Left ventricle myocardium superior (tissue), 1 donor: ENCODE measurements around the gene ISCA1. TPM values are rescaled to one million over a fixed set of nuclear protein-coding genes. Genes with fewer than 3 reads are reported as not detected.
A peak's percentile ranks its signal among the peaks of the same experiment; 100 is the strongest.

Source experiments
- ATAC-seq: fragments of 200-7000 bp; cut with Tn5 transposase; one replicate; pipeline ENCODE4 v1.9.1; 2020; ENCODE audit warnings: mild to moderate bottlenecking, moderate library complexity
- DNase-seq: peaks from one replicate; pipeline ENCODE4 v3.0.0-alpha.2; 2020
- intact Hi-C: fragments of 100-400 bp; cut with micrococcal nuclease; formaldehyde crosslinking; loops from one replicate; pipeline ENCODE4 v1.11.0; 2022
- total RNA-seq: library from RNA; stranded (reverse); fragmentation: NEBNext Ultra II Directional; extraction: Animal tissue kit (Norgen Biotek cat#: 25700); gene quantifications from one replicate; pipeline ENCODE4 v1.2.1, GENCODE V29; 2021
- donor health status: DM: no; HTN: yes; CAD: no; lungs with severe emphysema.

Gene ISCA1
- total RNA-seq, 1 donor from 2014 or later = 74.1 TPM

GRCh38 chr9:86248746-86249145 lies 33.6 kb downstream of the ISCA1 start:
- intact Hi-C loops = no loop called here
- ATAC-seq (no peak), DNase-seq (no peak)

- peak; percentile 43 for DNase-seq
- intact Hi-C loops = no loop called here
- peak; percentile 85 for ATAC-seq
These were observed 35.6 kb downstream of the ISCA1 start for GRCh38 chr9:86246752-86247161.

DNA sequence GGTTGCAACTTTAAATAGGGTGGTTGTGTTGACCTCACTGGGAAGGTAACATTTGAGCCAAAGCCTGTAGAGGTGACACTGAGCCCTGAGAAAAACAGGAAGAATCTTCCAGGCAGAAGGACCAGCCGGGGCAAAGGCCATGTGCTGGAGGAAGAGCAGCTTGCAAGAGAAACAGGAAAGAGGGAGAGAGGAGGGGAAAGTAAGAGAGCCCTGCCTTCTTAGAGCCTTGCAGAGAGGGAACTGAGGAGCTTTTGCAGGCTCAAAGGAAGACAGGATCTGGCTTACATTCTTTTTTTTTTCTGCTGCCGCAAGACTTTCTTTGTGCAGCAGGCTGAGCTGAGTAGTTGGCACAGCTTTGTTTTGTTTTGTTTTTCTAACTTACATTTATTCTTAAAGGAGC lies 40.3 kb downstream of the ISCA1 start:
- ATAC-seq (peak; percentile 32), DNase-seq (no peak)
- intact Hi-C loops = no loop called here

DNA sequence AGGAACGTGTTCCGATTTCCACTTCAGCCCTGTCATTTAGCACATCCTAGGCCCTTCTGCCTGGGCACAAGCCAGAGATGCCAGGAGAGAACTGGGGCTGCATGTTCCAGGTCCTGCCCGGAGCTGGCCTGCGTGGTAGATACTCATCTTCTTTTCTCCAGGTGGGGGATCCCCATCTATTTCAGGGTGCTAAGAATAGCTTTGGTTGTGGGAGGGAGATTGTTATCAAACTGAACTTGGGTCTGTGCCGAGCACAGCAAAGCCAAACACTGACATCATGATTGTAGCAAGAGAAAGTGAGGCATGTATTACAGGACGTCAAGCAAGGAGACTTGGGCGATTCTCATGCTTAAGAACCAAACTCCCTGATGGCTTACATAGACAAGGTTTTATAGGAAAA lies 41.1 kb downstream of the ISCA1 start:
- intact Hi-C loops = no loop called here
- no peak for ATAC-seq
- DNase-seq = no peak

DNA sequence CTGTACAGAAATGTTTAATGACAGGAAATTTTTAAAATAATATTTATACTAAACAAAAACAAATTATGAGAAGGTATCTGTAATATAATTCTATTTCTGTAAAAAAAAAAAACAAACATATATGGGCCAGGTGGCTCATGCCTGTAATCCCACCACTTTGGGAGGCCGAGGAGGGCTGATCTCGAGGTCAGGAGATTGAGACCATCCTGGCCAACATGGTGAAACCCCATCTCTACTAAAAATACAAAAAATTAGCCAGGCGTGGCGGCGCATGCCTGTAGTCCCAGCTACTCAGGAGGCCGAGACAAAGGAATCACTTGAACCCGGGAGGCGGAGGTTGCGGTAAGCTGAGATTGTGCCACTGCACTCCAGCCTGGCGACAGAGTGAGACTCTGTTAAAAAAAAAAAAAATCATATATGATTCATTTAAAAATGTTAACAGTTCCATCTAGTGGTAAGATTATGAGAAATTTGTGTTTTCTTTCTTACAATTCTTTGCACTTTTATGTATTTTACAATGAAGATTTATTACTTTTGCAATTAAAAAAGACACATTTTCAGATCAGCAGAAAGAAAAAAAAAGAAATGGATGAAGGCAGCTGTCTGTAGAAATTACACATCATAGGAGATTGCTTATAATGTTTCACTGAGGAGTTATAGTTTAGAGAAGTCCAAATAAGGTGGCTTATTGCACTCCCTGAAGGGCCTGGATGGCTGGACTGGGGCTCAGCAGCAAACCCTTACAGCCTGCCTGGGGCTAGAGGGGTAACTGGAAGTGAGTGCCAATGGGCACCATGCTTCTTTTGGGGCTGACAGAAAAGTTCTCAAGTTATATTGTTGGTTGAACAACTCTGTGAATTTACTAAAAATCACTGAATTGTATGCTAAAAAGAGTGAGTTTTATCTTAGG lies 43.2 kb downstream of the ISCA1 start:
- ATAC-seq (no peak), DNase-seq (no peak)
- intact Hi-C loops = no loop called here

DNA sequence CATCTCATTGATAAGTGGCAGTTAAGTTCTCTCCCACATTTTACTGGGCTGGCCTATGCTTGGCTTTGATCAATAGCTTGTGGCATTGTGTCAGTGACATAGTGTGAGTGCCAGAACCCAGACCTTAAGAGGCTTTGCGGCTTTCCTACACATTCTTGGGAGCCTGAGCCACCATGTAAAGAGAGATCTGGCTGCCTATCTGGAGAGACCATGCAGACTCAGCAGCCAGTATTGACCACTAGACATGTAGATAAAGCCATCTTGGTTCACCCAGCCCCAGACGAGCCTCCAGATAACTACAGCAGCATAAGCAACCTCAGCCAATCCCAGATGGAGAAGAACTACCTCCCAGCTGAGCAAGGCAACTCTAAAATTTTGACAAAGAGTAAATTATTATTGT lies 51.5 kb downstream of the ISCA1 start:
- no peak for ATAC-seq
- DNase-seq = no peak
- intact Hi-C loops = no loop called here

DNA sequence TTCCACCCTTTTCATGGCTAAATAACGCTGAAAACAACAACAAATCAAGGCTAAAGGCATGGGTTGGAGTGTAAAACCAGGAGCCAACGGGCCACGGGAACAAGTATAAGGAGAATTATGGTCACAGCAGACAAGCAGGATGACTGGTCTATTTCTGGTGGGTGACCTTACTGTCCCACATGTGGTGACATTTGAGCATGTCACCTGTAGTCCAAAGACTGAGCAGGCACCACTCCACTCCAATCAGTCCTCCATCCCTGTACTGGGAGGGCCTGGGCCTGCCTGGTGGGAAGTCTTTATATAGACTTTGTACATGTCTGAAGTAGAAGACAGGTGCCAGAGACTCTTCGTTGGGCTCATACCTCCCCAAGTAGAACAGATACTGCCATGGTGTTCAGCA lies 59.7 kb downstream of the ISCA1 start:
- DNase-seq = no peak
- peak; percentile 54 for ATAC-seq
- intact Hi-C loops = no loop called here

DNA sequence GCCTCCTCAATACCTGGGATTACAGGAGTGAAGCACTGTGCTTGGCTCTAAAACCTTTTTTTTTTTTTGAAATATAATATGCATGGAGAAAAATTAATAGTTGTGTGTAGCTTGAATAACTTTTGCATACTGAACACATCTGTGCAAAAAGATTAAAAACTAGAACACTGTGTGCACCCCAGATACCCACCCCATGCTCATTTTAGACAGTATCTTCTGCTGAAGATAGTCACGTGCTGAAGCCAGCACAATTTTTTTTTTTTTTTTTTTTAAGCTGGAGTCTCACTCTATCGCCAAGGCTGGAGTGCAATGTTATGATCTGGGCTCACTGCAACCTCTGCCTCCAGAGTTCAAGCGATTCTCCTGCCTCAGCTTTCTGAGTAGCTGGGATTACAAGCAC lies 62.7 kb downstream of the ISCA1 start:
- intact Hi-C loops = no loop called here
- DNase-seq (no peak), ATAC-seq (no peak)

- ATAC-seq = no peak
- no peak for DNase-seq
- intact Hi-C loops = no loop called here
These were observed 65.1 kb downstream of the ISCA1 start for GRCh38 chr9:86217076-86217755.

Other genes with a start within 250 kb of the ISCA1 start
- gene GOLM1, start 183.0 kb downstream of the ISCA1 start, total RNA-seq = 4.7 TPM
- 0.42 TPM for gene C9orf153, start 22.9 kb downstream of the ISCA1 start, total RNA-seq
- 15.9 TPM for gene TUT7, start 71.9 kb upstream of the ISCA1 start, total RNA-seq